HCT116 (cell line): ENCODE measurements around the gene TAS1R1.

Source experiments
- ATF3 ChIP-seq: IDR thresholded peaks from 2 replicates; pipeline ENCODE4 v1.6.1; 2012
- CEBPB ChIP-seq: IDR thresholded peaks from 2 replicates; pipeline ENCODE4 v1.6.1; 2012; ENCODE audit warnings: low read depth
- CTCF ChIP-seq, 3 experiments: fragments of 200-600 bp in 1 of 3; sonication (generic) in 1 of 3; IDR thresholded peaks in 2 of 3; conservative IDR thresholded peaks in 1 of 3; 2 replicates each; pipeline ENCODE4 v1.5.1; 2012 to 2017; ENCODE audit warnings: low read depth in 2 of 3, low read length in 2 of 3, antibody characterized with exemption in 1 of 3, borderline replicate concordance in 1 of 3, control low read depth in 1 of 3, mild to moderate bottlenecking in 1 of 3, mixed read lengths in 1 of 3, mixed run types in 1 of 3, moderate library complexity in 1 of 3; ENCODE audit not compliant: insufficient read depth in 1 of 3
- EGR1 ChIP-seq: IDR thresholded peaks from 2 replicates; pipeline ENCODE4 v1.6.1; 2012; ENCODE audit warnings: low read depth
- EZH2 ChIP-seq: fragments of 200-600 bp; sonication (generic); IDR thresholded peaks from 2 replicates; pipeline ENCODE4 v1.6.1; 2017; ENCODE audit warnings: antibody characterized with exemption, mixed run types
- FOSL1 ChIP-seq: IDR thresholded peaks from 2 replicates; pipeline ENCODE4 v1.6.1; 2012; ENCODE audit warnings: low read depth
- POLR2A ChIP-seq: IDR thresholded peaks from 2 replicates; pipeline ENCODE4 v1.7.0; 2011; ENCODE audit warnings: borderline replicate concordance; ENCODE audit not compliant: insufficient read depth, insufficient read length; ENCODE audit errors: extremely low read depth
- POLR2AphosphoS5 ChIP-seq: IDR thresholded peaks from 2 replicates; pipeline ENCODE4 v1.6.1; 2011; ENCODE audit warnings: mild to moderate bottlenecking, low read depth, low read length, moderate library complexity
- SIN3A ChIP-seq: IDR thresholded peaks from 2 replicates; pipeline ENCODE4 v1.6.1; 2012; ENCODE audit warnings: low read depth
- SP1 ChIP-seq: IDR thresholded peaks from 2 replicates; pipeline ENCODE4 v1.6.1; 2012; ENCODE audit warnings: low read depth
- YY1 ChIP-seq: IDR thresholded peaks from 2 replicates; pipeline ENCODE4 v1.6.1; 2011; ENCODE audit warnings: low read length, low read depth, moderate library complexity, mild to moderate bottlenecking; ENCODE audit not compliant: insufficient replicate concordance; ENCODE audit errors: extremely low read depth

GRCh38 chr1:6554031-6554906 is 838 bp upstream of the TAS1R1 start, which contains the start of gene NOL9:
- TF ChIP-seq SIN3A = peak; percentile 73
- TF ChIP-seq EZH2 = no peak
- TF ChIP-seq CEBPB = no peak
- peak; percentile 57; the same call in 1 of the 2 replicates for TF ChIP-seq SP1
- TF ChIP-seq CTCF (IDR thresholded peaks at IDR 0.05 in 2 of 3, conservative IDR thresholded peaks at IDR 0.05 in 1 of 3; ENCODE audit: borderline replicate concordance in 1 of 3, insufficient read depth in 1 of 3, low read depth in 2 of 3, low read length in 2 of 3) = peak; percentile 81 to 89 (median 88)
- peak; percentile 93 for TF ChIP-seq POLR2AphosphoS5
- TF ChIP-seq ATF3 = no peak
- peak; percentile 57 for TF ChIP-seq POLR2A
- TF ChIP-seq EGR1 = no peak
- TF ChIP-seq YY1 = peak; percentile 96
- TF ChIP-seq FOSL1 = no peak
